Cardiac septum (tissue), 1 donor: ENCODE results near the gene AACS. TPM values are rescaled to one million over a fixed set of nuclear protein-coding genes. Genes with fewer than 3 reads are reported as not detected.
"Not testable (repeated sequence)": the region's sequence is repeated elsewhere in the genome, so short reads cannot be mapped to it uniquely, and the experiment has no call there.

ENCODE experiments used
- DNase-seq: peaks from one replicate; pipeline ENCODE4 v3.0.0-alpha.2; 2020; ENCODE audit warnings: low spot score
- intact Hi-C: fragments of 100-400 bp; cut with DNase I; formaldehyde crosslinking; loops from one replicate; pipeline ENCODE4 v1.14.0; 2022
- total RNA-seq: library from RNA; stranded (reverse); fragmentation: NEBNext Ultra II Directional; extraction: Animal tissue kit (Norgen Biotek cat#: 25700); gene quantifications from one replicate; pipeline ENCODE4 v1.2.1, GENCODE V29; 2021
- donor health status: DM: no; HTN: no; CAD: no.

AACS gene
- total RNA-seq, 1 donor from 2014 or later: 9.0 TPM

DNA sequence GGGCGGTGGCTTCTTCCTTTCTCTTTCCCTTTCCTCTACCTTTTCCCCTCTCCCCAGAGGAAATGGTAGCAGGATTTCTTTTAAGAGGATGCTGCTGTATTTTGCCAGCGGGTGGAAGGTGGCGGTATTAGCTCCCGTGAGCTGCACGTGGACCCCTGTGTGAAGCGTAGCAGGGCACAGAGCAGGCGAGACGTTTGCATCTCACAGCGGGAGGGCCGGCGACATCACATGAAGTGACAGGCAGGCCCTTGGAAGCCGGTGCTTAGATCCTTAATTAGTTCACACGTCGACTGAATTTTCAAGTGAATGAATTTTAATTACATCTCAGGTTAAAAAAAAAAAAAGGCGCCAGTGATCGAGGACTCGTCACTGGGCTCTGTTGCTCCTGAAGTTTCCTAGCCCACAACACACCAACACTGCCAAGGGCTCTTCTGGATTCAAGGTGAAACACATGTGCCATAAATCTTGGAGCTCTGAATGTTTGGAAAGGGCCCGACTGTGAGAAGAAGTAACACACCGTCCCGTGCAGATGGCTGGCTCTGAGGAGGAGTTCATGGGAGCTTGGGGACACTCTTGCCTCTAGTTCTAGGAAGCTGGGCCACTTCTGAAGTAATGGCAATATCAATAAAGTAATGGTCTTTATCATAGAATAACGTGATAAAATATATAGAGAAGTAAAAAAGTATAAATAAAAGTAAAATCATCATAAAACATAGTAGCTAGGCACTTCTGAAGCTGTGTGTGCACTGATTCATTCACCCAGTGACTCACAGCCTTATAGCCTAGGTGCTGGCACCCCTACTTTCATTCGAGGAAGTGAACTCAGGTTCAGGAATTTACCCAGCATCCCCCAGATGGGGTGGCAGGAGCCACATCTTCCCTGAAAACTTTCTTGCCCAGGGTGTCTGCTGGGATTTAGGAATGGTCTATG is 75.3 kb downstream of the AACS start:
- no peak for DNase-seq
- intact Hi-C loops: no loop called here

DNA sequence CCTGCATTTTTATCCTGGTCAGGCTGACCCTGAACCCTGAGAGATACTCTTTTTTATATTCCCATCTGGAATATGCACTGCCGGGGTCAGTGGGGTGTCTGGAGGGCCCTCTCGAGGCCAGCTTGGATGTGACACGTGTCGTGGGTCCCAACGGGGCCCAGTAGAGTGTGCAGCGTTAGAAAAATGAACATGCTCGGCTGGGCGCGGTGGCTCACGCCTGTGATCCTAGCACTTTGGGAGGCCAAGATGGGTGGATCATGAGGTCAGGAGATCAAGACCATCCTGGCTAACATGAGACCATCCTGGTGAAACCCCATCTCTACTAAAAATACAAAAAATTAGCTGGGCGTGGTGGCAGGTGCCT is 76.0 kb downstream of the AACS start:
- DNase-seq, intact Hi-C loops: not testable (repeated sequence)

DNA sequence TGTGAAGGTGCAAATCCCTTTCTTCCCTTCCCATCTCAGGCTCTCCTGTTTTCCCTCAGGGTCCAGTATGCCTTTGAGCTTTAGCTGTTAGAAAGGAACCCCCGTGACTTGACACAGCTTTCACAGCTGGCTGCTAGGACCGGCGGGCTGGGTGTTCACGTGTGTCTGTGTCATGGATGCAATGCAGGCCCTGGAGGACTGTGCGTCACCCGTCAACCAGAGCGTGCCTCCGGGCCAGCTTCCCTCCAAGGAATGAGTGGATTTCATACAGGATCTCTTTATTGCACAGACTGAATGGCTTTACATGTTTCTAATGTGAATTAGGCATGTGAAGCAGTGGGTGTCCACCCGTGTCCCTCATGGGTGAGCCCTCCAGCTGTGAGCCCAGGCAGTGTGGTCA is 77.4 kb downstream of the AACS start:
- intact Hi-C loops: no loop called here
- DNase-seq: no peak

DNA sequence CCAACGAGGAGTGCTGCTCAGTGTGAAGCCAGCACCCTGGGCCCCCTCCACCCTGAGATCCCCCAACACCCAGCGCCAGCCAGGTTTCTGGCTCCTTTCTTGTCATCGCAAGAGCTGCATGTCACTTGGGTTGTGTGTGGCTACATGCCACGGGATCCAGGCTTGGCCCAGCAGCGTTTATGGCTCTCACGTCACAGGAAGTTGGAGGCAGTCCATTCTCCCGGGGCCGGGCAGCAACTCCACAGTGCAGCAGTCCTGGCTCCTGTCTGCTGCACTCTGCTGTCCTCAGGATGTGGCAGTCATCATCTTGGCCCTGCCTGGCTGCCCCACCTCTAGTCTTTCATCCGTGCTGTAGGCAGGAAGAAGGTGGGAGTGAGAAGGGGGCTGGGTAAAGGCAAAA is 78.3 kb downstream of the AACS start:
- DNase-seq: no peak
- intact Hi-C loops: no loop called here

DNA sequence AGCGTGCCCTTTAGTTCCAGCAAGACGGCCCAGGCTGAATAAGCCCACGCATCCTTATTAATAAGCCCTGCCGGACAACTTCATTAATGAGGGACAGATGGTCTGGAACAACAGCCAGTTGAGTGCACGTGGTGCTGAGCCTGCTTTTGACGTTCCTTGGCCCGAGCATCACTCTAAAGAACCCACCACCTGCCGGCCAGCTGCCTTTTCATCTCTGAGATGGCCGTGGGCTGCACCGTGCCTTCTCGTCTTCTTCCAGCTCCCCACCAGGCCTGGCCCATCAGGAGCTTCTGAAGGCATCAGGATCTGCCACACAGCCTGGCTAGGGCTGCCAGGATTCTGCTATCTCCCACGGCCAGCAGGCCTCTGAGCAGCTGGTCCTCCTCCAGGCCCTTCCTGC is 80.0 kb downstream of the AACS start:
- DNase-seq: no peak
- intact Hi-C loops: no loop called here

DNA sequence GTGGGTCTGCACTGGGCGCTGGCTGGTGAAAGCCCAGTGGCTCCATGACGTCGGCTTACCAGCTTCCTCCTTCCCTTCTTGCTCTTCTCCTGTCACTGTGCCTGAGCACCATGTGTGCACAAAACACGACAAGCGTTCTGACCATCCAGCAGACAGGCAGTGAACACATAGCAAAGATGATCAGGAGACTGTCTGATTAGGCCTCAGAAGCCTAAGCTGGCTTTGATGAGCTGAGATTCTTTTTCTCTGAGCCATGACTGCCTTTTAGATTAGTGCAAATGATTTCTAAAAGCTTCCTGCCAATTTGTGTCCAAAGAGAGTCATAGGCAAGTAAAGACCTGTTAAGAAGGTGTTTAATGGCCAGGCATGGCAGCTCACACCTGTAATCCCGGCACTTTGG is 83.1 kb downstream of the AACS start:
- intact Hi-C loops: no loop called here
- no peak for DNase-seq

DNA sequence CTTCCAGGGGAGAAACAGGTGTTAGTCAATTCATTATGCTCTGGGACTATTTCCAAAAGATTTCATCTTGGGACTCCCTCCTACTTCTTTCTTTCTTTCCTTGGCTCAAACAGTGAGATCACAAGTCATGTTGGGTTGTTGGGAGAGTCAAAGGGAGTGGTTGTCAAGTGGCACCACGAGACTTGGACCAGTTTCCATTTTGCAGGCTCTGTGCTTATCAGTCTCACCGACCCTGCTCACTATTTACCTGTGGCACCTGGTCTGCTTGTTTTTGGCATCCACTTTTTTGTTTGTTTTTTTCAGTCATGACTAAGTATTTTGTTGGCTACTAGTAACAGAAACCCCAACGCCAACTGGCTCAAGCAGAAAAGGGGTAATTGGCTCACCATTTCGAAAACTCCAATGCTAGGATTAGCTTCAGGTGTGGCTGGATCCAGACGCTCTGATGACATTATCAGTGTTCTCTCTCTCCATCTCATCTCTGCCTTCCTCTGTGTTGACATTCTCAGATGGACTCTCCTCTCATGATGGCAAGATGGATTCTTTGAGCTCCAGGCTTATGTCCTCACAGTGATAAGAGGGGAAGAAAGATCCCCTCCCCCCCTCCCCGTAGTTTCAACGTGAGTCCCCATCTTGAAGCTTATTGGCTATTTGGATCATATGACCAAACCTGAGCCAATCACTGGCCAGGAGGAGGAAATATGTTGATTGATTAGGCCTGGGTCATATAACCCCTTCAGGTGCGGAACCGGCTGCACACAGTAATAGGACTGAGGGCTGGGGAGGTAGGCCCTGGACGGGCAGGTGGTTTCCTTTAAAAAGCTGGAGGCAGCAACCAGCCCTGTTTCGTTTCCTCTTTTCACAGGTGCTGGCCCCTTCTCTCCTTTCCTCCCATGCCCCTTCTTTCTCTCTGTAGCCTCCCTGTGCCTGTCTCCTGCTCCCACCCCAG is 84.2 kb downstream of the AACS start:
- DNase-seq: no peak
- intact Hi-C loops: no loop called here

DNA sequence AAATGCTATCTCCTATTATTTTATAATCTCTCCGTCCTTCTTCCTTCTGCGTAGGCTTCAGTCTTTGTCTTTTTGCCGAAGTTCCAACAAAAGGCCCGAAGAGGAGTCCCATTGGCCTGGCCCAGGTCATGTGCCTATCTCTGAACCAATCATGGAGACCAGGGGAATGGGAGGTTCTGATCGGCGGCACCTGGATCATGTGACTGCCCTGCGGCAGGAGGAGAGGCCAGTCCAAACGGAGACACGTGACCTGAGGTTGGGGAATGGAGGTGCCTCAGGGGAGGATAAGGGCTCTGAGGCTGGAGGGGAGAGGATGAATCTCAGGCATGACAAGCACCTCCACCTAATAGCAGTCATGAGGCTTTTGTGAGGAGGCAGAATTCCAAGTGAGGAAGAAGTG is 86.0 kb downstream of the AACS start:
- DNase-seq: no peak
- intact Hi-C loops: no loop called here

DNA sequence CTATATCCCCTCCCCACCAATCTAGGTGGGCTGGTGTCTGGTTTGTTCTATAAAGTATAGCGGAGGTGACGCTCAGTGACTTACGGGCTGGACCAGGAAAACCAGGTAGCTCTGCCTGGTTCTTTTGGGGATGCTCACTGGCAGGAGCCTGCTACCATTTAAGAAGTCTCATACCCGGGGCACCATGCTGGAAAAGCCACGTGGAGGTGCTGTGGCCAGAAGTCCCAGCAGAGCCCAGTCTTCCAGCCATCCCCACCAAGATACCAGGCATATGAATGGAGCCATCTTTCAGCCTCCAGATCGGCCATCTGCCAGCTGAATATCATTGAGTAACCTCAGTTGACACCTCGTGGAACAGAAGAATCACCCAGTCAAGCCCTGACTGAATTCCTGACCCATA is 87.2 kb downstream of the AACS start:
- intact Hi-C loops: no loop called here
- no peak for DNase-seq

DNA sequence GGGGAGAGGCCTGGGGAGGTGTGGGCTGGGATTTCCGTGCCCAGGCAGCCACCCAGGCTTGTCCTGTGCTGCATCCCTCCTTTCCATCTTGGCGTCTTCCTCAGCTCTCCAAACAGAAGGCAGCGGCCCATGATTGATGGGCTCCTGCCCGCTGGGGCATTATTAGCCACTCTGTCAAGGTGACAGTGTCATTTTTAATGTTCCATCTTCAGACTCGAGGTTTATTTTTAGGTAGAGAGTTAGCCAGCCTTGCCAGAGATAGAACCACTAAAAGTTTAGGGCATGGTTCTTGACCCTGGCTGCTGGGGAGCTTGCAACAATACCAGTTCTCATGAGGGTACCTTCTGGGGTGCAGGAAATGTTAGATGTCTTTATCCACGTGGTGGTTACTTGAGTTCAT is 90.1 kb downstream of the AACS start:
- intact Hi-C loops: no loop called here

DNA sequence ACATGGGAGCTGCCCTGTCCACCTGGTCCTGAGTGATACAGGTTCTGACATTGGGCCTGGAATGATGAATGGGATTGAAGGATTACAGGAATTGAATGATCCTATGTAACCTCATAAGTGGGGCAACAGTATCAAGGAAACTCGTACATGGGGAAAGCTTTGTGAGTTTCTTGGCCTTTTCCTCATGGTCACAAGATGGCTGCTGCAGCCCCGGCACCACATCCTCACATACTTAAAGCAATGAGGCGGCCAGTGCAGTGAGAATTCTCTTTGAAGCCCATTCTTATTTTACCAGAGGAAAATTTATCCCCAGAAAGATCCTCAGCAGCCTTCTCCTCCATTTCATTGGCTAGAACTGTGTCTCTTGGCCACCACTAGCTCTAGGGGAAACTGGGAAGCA is 91.9 kb downstream of the AACS start:
- intact Hi-C loops: no loop called here
- no peak for DNase-seq

More for the DNA sequence above, 90.1 kb downstream of the AACS start:
- no peak for DNase-seq

DNA sequence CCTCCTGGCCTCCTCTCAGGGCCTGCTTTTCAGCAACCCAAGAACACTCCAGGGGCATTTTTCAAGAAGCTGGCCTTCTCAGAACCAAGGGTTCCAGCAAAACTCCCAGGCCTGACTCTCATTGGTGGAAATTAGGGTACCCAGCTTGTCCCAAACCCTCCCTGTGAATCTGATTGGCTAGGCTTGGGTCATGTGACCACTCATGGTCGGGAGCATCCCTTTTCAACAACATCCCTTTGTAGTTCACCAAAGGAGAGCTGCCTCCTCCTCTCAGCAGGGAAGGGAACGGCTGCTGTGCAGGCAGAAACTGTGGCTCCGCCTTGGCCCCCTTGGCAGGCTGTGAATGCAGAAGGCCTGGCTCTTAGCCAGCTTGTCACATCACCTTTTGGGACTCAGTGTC is 94.5 kb downstream of the AACS start:
- no peak for DNase-seq
- intact Hi-C loops: no loop called here

DNA sequence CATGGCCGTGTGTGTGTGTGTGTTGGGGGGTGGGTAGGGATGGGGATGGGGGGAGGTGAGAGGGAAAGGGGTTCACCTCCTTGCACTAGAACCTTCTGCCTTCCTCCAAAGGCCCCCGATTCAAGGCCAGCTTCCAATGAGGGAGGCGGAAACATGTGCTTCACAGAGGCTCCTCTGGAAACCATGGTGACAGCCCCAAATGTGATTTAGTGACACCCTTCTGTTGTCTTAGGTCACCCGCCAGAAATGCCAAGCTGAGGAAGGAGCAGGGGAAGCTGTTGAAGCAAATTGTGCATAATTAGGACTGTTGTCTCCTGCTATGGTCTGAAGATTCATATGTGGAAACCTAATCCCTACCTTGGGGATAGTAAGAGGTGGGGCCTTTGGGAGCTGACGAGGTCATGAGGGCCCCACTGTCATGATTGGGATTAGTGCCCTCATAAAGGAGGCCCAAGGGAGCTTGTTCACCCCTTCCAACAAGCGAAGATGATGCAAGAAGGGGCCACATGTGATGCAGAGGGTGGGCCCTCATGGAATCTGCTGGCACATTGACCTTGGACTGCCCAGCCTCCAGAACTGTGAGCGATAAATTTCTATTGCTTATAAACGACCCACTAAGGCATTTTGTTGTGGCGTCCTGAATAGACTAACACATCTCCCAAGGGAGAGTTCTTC is 95.2 kb downstream of the AACS start:
- intact Hi-C loops: no loop called here
- DNase-seq: no peak

DNA sequence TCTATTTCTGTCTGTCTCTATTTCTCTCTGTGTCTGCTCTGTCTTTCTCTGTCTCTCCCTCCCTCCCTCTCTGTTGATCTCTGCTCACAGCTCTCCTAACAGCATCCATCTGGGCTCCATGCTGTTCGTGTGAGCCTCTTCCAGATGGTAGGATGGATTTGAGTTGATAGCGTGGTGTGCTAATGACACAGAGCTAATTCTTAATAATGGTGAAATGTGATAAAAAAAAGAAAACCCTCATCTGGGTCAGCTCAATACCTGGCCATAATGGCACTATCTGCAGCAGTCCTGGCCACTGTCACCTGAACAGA is 96.4 kb downstream of the AACS start:
- no peak for DNase-seq
- intact Hi-C loops: no loop called here

DNA sequence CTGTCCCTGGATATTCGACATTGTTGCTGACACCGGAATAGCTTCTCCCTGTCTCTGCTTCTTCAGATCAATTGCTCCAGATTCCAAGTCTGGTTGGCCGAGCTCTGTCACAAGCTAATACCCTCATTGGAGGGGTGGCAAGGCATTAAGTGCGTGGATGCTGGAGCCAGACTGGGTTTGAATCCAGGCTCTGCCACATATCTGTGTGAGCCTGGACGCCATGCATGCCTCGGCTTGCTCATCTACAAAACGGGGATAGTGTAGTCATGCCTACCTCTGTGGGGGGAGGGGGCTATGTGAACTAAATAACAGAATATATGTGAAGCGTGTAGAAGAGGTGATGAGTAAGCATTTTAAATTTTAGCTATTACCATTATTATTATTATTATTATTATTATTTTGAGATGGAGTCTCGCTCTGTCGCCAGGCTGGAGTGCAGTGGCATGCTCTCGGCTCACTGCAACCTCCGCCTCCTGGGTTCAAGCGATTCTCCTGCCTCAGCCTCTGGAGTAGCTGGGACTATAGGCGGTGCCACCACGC is 97.3 kb downstream of the AACS start:
- no peak for DNase-seq
- intact Hi-C loops: no loop called here

DNA sequence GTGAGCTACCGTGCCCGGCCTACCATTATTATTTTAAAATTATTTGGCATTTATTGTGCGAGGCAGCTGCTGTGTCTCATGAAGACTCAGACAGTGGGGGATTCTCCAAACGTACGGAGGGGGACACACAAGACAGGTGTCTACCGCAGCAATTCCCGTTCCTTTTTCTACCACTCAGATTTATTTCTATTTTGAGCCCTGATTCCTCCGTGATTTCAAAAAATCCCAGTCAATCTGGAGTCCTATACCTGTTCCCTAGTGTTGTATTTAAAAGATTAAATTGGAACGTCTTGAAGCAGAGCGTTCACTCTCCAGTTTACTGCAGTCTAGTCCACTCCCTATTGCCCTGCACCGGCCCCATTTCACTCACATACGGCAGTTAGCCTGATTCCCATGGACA is 97.9 kb downstream of the AACS start:
- intact Hi-C loops: no loop called here
- no peak for DNase-seq

DNA sequence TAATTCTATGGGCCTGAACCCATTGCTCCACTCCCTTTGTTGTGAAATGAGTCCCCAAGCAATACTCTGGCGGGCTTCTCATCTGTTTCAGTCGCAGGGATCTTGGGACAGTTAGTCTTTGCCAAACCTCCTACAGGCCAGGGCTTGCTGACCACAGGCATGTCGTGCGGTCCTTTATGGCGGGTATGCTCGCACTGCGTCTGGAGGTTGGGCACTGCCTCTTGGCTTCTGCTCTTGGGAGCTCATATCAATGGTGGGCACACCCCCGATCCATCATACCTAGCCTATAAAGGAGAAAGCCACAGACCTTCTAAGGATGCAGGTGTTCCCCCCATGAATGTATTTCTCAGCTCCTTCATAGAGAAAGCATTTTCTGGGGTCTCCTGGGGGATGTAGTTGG is 99.3 kb downstream of the AACS start:
- intact Hi-C loops: no loop called here
- no peak for DNase-seq

DNA sequence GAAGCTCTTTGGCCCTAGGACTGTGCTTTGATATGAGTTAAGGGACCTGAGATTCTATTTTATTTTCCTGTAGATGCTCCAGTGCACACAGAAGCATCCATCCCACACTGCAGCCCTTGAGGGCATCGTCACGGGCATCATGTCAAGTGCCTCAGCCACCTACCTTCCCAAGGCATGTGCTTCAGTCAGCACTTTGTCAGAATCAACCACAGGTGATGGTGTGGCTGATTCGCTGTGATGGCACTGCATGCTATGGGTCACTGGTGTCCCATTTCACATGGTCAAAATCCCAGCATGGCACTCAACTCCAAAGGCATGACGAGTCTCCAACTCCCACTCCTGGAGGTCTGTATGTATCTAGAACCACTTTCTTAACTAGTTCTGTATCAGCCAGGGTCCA is 100.8 kb downstream of the AACS start:
- intact Hi-C loops: no loop called here
- no peak for DNase-seq

DNA sequence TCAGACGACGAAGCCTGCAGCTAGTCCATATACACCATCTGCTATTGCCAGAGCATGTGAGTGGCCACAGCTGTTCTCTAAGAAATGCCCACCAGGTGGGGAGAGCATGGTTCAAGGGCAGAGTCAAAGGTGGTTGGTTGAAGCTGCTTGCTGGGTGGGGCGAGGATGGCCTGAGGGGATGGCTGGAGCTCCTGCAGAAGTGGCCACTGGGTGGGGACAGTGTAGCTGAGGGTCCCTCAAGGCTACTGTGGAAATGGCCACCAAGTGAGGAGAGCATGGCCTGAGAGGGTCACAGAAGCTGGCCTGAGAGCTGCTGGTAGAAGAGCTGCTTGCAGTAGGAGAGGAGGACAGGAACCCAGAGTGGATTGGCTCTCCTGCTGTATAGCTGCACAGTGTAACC is 102.4 kb downstream of the AACS start:
- no peak for DNase-seq
- intact Hi-C loops: no loop called here

DNA sequence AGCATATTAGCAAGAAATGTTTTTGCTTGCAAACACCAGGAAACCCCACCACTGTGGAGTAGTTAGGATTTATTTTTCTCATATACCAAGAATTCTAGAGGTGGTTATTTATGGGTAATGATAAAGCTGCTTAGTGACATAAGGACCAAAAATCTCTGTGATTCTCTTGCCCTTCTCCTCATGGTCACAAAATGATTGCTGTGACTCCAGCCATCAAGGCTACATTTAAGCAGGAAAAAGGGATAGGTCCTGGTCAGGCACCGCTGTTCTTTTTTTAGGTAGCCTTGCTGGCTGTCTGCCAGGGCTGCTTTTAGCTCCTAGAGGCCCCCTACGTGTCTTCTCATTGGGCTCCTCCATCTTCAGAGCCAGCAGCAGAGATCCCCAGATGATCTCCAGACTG is 104.2 kb downstream of the AACS start:
- no peak for DNase-seq
- intact Hi-C loops: no loop called here
